Cerebellar cortex (tissue), 1 donor: ENCODE results near the gene HYAL4.
"Not testable (repeated sequence)": the region's sequence is repeated elsewhere in the genome, so short reads cannot be mapped to it uniquely, and the experiment has no call there.

Experiments used
- DNase-seq: peaks from one replicate; pipeline ENCODE4 v3.0.0-alpha.2; 2015; ENCODE audit warnings: low spot score

Gene HYAL4

DNA sequence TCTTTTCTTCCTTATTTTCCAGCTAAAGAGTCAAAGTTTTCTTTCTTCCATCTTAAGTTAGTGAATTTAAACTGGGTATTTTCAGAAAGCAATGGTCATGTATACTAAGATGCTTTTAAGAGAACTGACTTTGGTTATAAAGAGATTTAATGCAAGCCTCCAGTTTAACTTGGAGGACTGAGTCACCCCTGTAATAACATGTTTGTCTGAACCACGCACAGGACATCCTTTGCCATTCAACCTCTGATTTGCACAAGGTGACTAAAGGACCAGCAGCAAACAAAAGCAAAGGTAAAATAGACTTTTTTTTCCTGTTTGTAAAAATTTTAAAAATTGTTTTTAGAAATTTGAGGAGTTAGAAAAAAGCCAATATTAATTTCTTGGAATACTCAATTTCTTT lies 2.9 kb downstream of the HYAL4 start:
- DNase-seq = no peak

GRCh38 chr7:123849855-123850254 lies 4.9 kb downstream of the HYAL4 start:
- DNase-seq = no peak

DNA sequence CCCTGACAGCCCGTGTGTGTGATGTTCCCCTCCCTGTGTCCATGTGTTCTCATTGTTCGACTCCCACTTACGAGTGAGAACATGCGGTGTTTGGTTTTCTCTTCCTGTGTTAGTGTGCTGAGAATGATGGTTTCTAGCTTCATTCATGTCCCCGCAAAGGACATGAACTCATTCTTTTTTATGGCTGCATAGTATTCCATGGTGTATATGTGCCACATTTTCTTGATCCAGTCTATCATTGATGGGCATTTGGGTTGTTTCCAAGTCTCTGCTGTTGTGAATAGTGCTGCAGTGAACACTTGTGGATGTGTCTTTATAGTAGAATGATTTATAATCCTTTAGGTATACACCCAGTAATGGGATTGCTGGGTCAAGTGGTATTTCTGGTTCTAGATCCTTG lies 6.4 kb downstream of the HYAL4 start:
- not testable (repeated sequence) for DNase-seq

GRCh38 chr7:123854291-123854690 lies 9.3 kb downstream of the HYAL4 start:
- not testable (repeated sequence) for DNase-seq

- not testable (repeated sequence) for DNase-seq
These were observed 11.5 kb downstream of the HYAL4 start for GRCh38 chr7:123856428-123856827.

GRCh38 chr7:123860848-123861247 lies 15.9 kb downstream of the HYAL4 start:
- no peak for DNase-seq

GRCh38 chr7:123862775-123863174 lies 17.8 kb downstream of the HYAL4 start:
- DNase-seq = no peak

DNA sequence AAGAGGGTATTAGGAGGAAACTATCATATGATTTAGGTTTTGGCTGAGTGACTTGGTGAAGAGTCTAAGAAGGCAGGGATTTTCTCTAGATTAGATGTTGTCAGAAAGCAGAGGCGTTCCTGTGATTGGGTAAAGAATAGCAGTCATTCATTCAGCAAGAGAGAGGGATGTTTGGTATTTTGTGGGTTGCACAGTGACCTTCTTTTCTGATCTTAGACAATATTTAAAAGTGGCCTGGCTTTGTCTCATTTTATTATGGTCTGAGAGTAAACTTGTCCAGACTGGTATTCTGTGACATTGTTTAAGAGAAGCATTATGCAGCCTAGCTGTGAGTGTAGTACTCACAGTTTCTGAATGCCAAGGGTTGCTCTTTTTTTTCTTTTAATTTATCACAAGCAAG lies 18.5 kb downstream of the HYAL4 start:
- DNase-seq = no peak

DNA sequence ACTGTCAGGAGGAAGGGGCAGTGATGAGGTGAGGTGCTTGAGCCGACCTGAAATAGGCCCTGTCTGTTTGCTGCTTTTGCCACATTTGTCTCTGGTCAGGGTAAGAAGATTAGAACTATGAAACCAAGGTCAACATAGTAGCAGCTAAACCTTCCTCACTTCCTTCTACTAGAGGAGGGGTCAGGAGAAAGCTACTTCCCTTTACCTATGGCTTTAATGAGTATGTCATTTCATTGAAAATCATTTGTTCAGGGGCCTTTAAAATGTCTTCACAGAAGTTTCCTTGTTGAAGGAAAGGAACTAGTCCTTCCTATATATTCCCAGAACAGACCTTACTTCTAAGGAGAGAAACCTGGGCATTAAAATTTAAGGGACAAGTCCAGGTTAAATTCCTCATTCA lies 19.0 kb downstream of the HYAL4 start:
- no peak for DNase-seq

DNA sequence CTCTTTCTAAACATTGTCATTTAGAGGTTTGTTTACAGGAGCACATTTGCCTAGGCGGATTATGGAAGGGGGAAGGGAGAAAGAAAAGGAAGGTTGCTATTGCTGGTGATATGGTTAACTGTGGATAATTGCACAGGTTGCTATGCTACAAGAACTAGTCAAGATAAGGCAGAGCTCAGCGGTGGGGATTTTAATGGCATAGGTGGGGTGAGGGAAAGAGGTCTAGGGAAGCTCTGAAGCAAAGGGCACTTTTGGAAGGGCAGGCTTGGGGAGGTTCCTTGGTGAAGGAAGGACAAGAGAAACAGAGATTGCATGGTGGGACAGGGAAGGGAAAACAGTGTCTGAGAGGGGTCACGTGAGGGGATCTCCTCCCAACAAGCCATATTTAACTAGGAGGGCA lies 19.5 kb downstream of the HYAL4 start:
- no peak for DNase-seq

DNA sequence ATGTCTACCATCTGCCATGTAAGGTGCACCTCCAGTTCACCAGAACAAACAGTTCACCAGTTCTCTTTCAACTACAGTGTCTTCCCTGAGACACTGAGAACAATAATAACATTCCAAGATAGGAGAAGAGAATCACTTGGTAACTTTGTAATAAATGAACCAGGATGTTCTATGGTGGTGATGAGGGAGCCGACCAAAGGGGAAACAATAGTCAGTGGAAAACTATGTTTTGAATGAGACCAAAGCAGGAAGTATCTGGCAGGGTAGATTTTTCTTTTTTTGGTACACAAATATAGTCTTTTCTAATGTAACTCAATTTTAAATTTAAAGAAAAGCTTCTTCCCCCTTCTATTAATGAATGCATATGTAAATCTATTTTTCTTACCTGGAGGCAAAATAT lies 20.0 kb downstream of the HYAL4 start:
- no peak for DNase-seq

DNA sequence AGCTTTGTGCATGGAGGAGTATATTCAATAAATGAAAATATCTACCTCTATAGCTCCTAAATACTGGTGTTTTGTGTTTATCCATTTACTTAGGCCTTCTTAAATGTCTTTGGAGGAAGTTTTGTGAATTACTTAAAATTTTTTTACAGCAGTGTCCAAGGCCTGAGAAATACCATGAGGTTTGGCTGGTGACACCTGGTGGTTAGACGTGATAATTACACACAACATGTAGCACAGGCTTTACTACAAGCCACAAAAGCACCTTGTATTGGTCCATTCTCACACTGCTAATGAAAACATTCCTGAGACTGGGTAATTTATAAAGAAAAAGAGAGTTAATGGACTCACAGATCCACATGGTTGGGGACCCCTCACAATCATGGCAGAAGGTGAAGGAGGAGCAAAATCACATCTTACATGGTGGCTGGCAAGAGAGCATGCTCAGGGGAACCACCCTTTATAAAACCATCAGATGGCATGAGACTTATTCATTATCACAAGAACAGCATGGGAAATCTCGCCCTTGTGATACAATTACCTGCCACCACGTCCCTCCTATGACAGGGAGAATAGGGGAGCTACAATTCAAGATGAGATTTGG lies 20.6 kb downstream of the HYAL4 start:
- peak; percentile 67 for DNase-seq

GRCh38 chr7:123867225-123867624 lies 22.3 kb downstream of the HYAL4 start:
- no peak for DNase-seq

DNA sequence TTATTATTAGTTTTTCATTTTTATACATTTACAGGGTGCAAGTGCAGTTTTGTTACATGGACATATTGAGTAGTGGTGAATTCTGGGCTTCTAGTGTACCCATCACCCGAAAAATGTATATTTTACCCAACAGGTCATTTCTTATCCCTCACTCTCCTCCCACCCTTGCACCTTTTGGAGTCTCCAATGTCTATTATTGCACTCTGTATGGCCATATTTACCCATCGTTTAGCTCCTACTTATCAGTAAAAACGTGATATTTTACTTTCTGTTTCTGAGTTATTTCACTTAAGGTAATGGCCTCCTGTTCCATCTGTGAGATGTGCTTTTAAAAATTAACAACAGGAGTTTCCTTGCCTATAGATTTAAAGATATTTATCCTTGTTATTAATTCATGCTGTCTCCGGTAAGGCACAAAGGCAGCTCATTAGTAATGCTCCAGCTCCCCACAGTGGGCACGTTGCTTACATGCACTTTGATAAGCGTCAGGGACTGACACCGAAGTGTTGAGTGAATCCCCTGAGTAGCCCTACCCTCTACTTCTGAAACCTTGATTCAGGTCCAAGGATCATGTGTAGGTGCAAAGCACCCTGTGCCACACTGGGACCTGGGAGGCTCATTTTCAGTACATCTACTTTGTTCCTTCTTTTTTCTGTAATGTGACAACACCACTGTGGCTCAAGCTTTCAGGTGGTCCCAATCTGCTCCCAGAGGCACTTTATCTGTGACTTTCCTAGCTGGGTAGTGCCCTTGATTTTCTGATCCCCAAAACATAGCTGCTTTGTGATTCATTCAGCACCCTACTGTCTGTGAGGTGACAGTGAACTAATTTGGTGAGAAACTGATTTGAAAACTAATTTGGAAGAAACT lies 27.3 kb downstream of the HYAL4 start:
- DNase-seq = peak; percentile 32

- no peak for DNase-seq
These were observed 27.9 kb downstream of the HYAL4 start for GRCh38 chr7:123872908-123873307.

- DNase-seq = no peak
These were observed 31.7 kb downstream of the HYAL4 start for GRCh38 chr7:123876557-123877256.

- no peak for DNase-seq
These were observed 34.7 kb downstream of the HYAL4 start for GRCh38 chr7:123879628-123880027.

- no peak for DNase-seq
These were observed 36.3 kb downstream of the HYAL4 start for GRCh38 chr7:123881300-123881699.

GRCh38 chr7:123883154-123883553 lies 38.2 kb downstream of the HYAL4 start:
- DNase-seq = no peak

DNA sequence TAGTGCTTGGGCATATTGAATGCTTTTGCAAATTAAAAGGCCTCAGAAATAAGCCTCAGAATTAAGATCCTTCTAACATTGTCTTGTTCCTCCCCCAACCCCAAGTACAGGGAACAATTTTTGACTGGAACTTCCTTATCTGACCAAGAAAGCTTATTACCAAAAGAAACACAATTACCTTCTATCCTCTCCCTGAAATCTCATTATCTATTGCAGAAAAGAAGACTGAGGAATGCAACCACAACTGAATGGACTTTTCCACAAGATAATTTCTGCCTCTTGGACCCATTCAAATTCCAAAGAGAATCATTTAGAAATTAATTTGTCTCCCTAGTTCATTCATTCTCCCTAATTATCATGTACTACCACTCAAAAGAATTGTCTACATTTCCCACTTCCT lies 43.2 kb downstream of the HYAL4 start:
- no peak for DNase-seq

DNA sequence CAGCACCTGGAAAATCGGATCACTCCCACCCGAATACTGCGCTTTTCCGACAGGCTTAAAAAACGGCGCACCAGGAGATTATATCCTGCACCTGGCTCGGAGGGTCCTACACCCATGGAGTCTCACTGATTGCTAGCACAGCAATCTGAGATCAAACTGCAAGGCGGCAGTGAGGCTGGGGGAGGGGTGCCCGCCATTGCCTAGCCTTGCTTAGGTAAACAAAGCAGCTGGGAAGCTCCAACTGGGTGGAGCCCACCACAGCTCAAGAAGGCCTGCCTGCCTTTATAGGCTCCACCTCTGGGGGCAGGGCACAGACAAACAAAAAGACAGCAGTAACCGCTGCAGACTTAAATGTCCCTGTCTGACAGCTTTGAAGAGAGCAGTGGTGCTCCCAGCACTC lies 49.8 kb downstream of the HYAL4 start:
- not testable (repeated sequence) for DNase-seq

DNA sequence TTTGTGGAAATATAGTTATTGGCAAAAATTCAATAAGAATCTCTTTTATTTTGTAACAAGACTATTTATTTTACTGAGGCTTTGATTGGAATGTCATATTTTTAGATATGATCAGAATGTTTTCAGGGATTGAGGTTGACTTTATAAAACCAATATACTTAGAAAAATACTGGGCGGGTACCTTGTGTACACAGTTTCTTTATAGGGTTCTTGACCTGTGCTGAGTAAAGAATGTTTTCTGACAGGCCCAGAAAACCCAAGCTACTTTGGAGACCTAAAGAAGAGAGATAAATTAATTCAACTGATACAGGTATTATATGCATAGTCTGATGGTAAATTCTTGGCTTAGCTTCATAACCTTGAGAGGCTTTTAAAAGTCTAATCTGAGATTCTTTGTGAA lies 56.1 kb downstream of the HYAL4 start:
- DNase-seq = no peak

GRCh38 chr7:123905714-123906113 lies 60.7 kb downstream of the HYAL4 start:
- no peak for DNase-seq
